HEK293T (cell line): ENCODE results near the gene PTGDR2.

Experiments used
- CTCF ChIA-PET: fragments of 350-600 bp; formaldehyde crosslinking; extraction: SDS; loops from one replicate; lab custom pipeline; 2021; ENCODE audit warnings: antibody characterized with exemption, inconsistent platforms; lab: Yijun Ruan, JAX
- POLR2A ChIA-PET: fragments of 350-600 bp; formaldehyde crosslinking; extraction: SDS; loops from one replicate; lab custom pipeline; 2020; ENCODE audit warnings: antibody characterized with exemption, inconsistent platforms; lab: Yijun Ruan, JAX
- DNase-seq: peaks from one replicate; pipeline ENCODE4 v3.0.0; 2012; ENCODE audit warnings: mixed read lengths; ENCODE audit errors: extremely low spot score
- ARNT ChIP-seq: fragments of 450-650 bp; IDR thresholded peaks from 2 replicates; pipeline ENCODE4 v1.6.1; 2017; ENCODE audit warnings: mild to moderate bottlenecking
- BHLHE40 ChIP-seq: fragments of 450-650 bp; IDR thresholded peaks from 2 replicates; pipeline ENCODE4 v1.6.1; 2016; ENCODE audit warnings: mild to moderate bottlenecking, moderate library complexity, borderline replicate concordance
- CTBP1 ChIP-seq: fragments of 450-650 bp; IDR thresholded peaks from 2 replicates; pipeline ENCODE4 v1.6.1; 2016; ENCODE audit warnings: borderline replicate concordance
- ELF4 ChIP-seq: fragments of 450-650 bp; IDR thresholded peaks from 2 replicates; pipeline ENCODE4 v1.6.1; 2017; ENCODE audit warnings: antibody characterized with exemption
- FOXA1 ChIP-seq: fragments of 450-650 bp; IDR thresholded peaks from 2 replicates; pipeline ENCODE4 v1.6.1; 2016; ENCODE audit warnings: mild to moderate bottlenecking
- FOXK2 ChIP-seq: fragments of 450-650 bp; IDR thresholded peaks from 2 replicates; pipeline ENCODE4 v1.6.1; 2016; ENCODE audit warnings: mild to moderate bottlenecking
- FOXM1 ChIP-seq: fragments of 450-650 bp; IDR thresholded peaks from 2 replicates; pipeline ENCODE4 v1.6.1; 2017; ENCODE audit warnings: mild to moderate bottlenecking, borderline replicate concordance
- HDGF ChIP-seq: fragments of 450-650 bp; IDR thresholded peaks from 2 replicates; pipeline ENCODE4 v1.6.1; 2017; ENCODE audit warnings: antibody characterized with exemption, borderline replicate concordance
- L3MBTL2 ChIP-seq: fragments of 450-650 bp; conservative IDR thresholded peaks from 2 replicates; pipeline ENCODE4 v1.6.1; 2016; ENCODE audit warnings: mild to moderate bottlenecking
- LEF1 ChIP-seq: fragments of 450-650 bp; IDR thresholded peaks from 2 replicates; pipeline ENCODE4 v1.6.1; 2017; ENCODE audit warnings: mild to moderate bottlenecking, borderline replicate concordance
- NFRKB ChIP-seq: fragments of 450-650 bp; IDR thresholded peaks from 2 replicates; pipeline ENCODE4 v1.6.1; 2016; ENCODE audit warnings: mild to moderate bottlenecking, moderate library complexity
- PKNOX1 ChIP-seq: fragments of 450-650 bp; IDR thresholded peaks from 2 replicates; pipeline ENCODE4 v1.6.1; 2016
- SP1 ChIP-seq: fragments of 450-650 bp; IDR thresholded peaks from 2 replicates; pipeline ENCODE4 v1.6.1; 2017
- SUZ12 ChIP-seq: fragments of 450-650 bp; IDR thresholded peaks from 2 replicates; pipeline ENCODE4 v1.6.1; 2016; ENCODE audit warnings: mild to moderate bottlenecking
- TARDBP ChIP-seq: fragments of 450-650 bp; IDR thresholded peaks from 2 replicates; pipeline ENCODE4 v1.6.1; 2016
- ZNF384 ChIP-seq: fragments of 450-650 bp; IDR thresholded peaks from 2 replicates; pipeline ENCODE4 v1.6.1; 2016

PTGDR2 gene

GRCh38 chr11:60816590-60817157 is 39.1 kb downstream of the PTGDR2 start:
- no peak for TF ChIP-seq FOXM1
- no peak for TF ChIP-seq CTBP1
- TF ChIP-seq ELF4, result no peak
- TF ChIP-seq LEF1, result no peak
- TF ChIP-seq SUZ12, result no peak
- TF ChIP-seq PKNOX1, result no peak
- no peak for TF ChIP-seq BHLHE40
- TF ChIP-seq FOXK2, result no peak
- TF ChIP-seq FOXA1, result no peak
- no peak for TF ChIP-seq SP1
- no peak for TF ChIP-seq HDGF
- TF ChIP-seq ZNF384, result no peak
- CTCF ChIA-PET, result no interaction called here
- POLR2A ChIA-PET, result no interaction called here
- no peak for DNase-seq

- no peak for DNase-seq
- ChIA-PET POLR2A (no interaction called here), CTCF (no interaction called here)
- TF ChIP-seq FOXA1, result no peak
- TF ChIP-seq L3MBTL2, result no peak
- no peak for TF ChIP-seq HDGF
- no peak for TF ChIP-seq CTBP1
- no peak for TF ChIP-seq SP1
- no peak for TF ChIP-seq TARDBP
- no peak for TF ChIP-seq SUZ12
- TF ChIP-seq ARNT, result no peak
- no peak for TF ChIP-seq FOXM1
- TF ChIP-seq FOXK2, result no peak
- no peak for TF ChIP-seq NFRKB
- no peak for TF ChIP-seq ELF4
- no peak for TF ChIP-seq LEF1
Observed at GRCh38 chr11:60814112-60814511, 41.6 kb downstream of the PTGDR2 start.

- TF ChIP-seq BHLHE40 (no peak), HDGF (no peak)
- POLR2A ChIA-PET, result no interaction called here
- DNase-seq, result no peak
- CTCF ChIA-PET, result no interaction called here
Observed at GRCh38 chr11:60813324-60813723, 42.4 kb downstream of the PTGDR2 start.

- no peak for DNase-seq
- CTCF ChIA-PET, result no interaction called here
- TF ChIP-seq L3MBTL2, result no peak
- no peak for TF ChIP-seq FOXM1
- TF ChIP-seq ARNT, result no peak
- TF ChIP-seq SUZ12, result no peak
- TF ChIP-seq HDGF, result no peak
- no peak for TF ChIP-seq SP1
- no peak for TF ChIP-seq ZNF384
- TF ChIP-seq ELF4, result no peak
- TF ChIP-seq FOXA1, result no peak
- no peak for TF ChIP-seq FOXK2
- no peak for TF ChIP-seq LEF1
- no peak for TF ChIP-seq BHLHE40
- no peak for TF ChIP-seq TARDBP
- TF ChIP-seq NFRKB, result no peak
- no peak for TF ChIP-seq CTBP1
- no peak for TF ChIP-seq PKNOX1
- POLR2A ChIA-PET, result no interaction called here
Observed at GRCh38 chr11:60810569-60810968, 45.2 kb downstream of the PTGDR2 start.

GRCh38 chr11:60810151-60810550 is 45.6 kb downstream of the PTGDR2 start:
- TF ChIP-seq FOXK2 (no peak), L3MBTL2 (no peak), SP1 (no peak)
- no peak for DNase-seq
- POLR2A ChIA-PET, result no interaction called here
- CTCF ChIA-PET, result no interaction called here

GRCh38 chr11:60809691-60810090 is 46.1 kb downstream of the PTGDR2 start:
- DNase-seq, result no peak
- POLR2A ChIA-PET, result no interaction called here
- CTCF ChIA-PET, result no interaction called here
- TF ChIP-seq FOXM1 (no peak), CTBP1 (no peak), LEF1 (no peak), SP1 (no peak), ZNF384 (no peak), ELF4 (no peak), FOXK2 (no peak), SUZ12 (no peak), ARNT (no peak), NFRKB (no peak), BHLHE40 (no peak)

- TF ChIP-seq NFRKB, result no peak
- no peak for TF ChIP-seq ARNT
- no peak for TF ChIP-seq PKNOX1
- no peak for TF ChIP-seq FOXM1
- TF ChIP-seq BHLHE40, result no peak
- TF ChIP-seq HDGF, result no peak
- TF ChIP-seq FOXA1, result no peak
- TF ChIP-seq SP1, result no peak
- TF ChIP-seq FOXK2, result no peak
- TF ChIP-seq SUZ12, result no peak
- no peak for TF ChIP-seq ZNF384
- TF ChIP-seq L3MBTL2, result no peak
- no peak for TF ChIP-seq TARDBP
- no peak for TF ChIP-seq CTBP1
- no peak for TF ChIP-seq LEF1
- no peak for TF ChIP-seq ELF4
- POLR2A ChIA-PET, result no interaction called here
- CTCF ChIA-PET, result no interaction called here
- DNase-seq, result no peak
Observed at GRCh38 chr11:60809249-60809648, 46.5 kb downstream of the PTGDR2 start.
